HEK293 (cell line): ENCODE results near the gene KLHL20.
"Not testable (repeated sequence)": the region's sequence is repeated elsewhere in the genome, so short reads cannot be mapped to it uniquely, and the experiment has no call there.

ENCODE experiments used
- CTCF ChIA-PET: fragments of 350-600 bp; formaldehyde crosslinking; extraction: SDS; loops from one replicate; lab custom pipeline; 2021; ENCODE audit warnings: antibody characterized with exemption; lab: Yijun Ruan, JAX
- POLR2A ChIA-PET: fragments of 300-600 bp; formaldehyde crosslinking; extraction: SDS; loops from one replicate; lab custom pipeline; 2020; ENCODE audit warnings: antibody characterized with exemption, inconsistent platforms; lab: Yijun Ruan, JAX
- H3K27ac ChIP-seq: fragments of 200-500 bp; sonication (Bioruptor generic); 2 replicates; pipeline ENCODE4 v1.5.1; 2014; ENCODE audit warnings: low read depth, low read length, control low read depth, inconsistent platforms; ENCODE audit errors: extremely low read depth
- H3K36me3 ChIP-seq, 2 experiments: fragments of 200-500 bp in 1 of 2; sonication (Bioruptor generic) in 1 of 2; 1 replicate in 1 of 2; 2 replicates in 1 of 2; pipeline ENCODE4 v1.5.1; 2014 to 2017; ENCODE audit warnings: inconsistent platforms in 2 of 2, low read length in 2 of 2; ENCODE audit not compliant: control insufficient read depth in 2 of 2, insufficient read depth in 1 of 2
- H3K4me1 ChIP-seq: fragments of 200-500 bp; sonication (Bioruptor generic); 2 replicates; pipeline ENCODE4 v1.5.1; 2014; ENCODE audit warnings: mild to moderate bottlenecking, low read length, inconsistent platforms; ENCODE audit not compliant: control insufficient read depth, insufficient read depth
- H3K4me3 ChIP-seq: 2 replicates; pipeline ENCODE4 v1.5.1; 2011; ENCODE audit warnings: low read depth, mild to moderate bottlenecking, control low read depth, low read length, moderate library complexity
- H3K9me3 ChIP-seq: fragments of 200-500 bp; sonication (Bioruptor generic); 2 replicates; pipeline ENCODE4 v1.5.1; 2014; ENCODE audit warnings: low read depth, low read length, inconsistent platforms; ENCODE audit not compliant: control insufficient read depth, insufficient read depth
- AEBP2 ChIP-seq: fragments of 450-650 bp; formaldehyde crosslinking; IDR thresholded peaks from 2 replicates; pipeline ENCODE4 v1.5.1; 2016; ENCODE audit warnings: missing biosample characterization, missing genetic modification characterization, borderline replicate concordance
- HOXD13 ChIP-seq: sonication (generic); formaldehyde crosslinking; IDR thresholded peaks from 2 replicates; pipeline ENCODE4 v1.8.0; 2022; ENCODE audit warnings: missing genetic modification reagents, borderline replicate concordance
- MYNN ChIP-seq: fragments of 450-650 bp; formaldehyde crosslinking; IDR thresholded peaks from 2 replicates; pipeline ENCODE4 v1.5.1; 2016; ENCODE audit warnings: missing biosample characterization, missing genetic modification characterization, borderline replicate concordance
- PRDM10 ChIP-seq: fragments of 450-650 bp; formaldehyde crosslinking; IDR thresholded peaks from 2 replicates; pipeline ENCODE4 v1.5.1; 2016; ENCODE audit warnings: missing biosample characterization, missing genetic modification characterization
- TCF7L2 ChIP-seq: IDR thresholded peaks from 2 replicates; pipeline ENCODE4 v1.6.1; 2011; ENCODE audit warnings: low read depth, mild to moderate bottlenecking, inconsistent platforms, low read length, moderate library complexity, borderline replicate concordance
- TSHZ1 ChIP-seq: fragments of 450-650 bp; formaldehyde crosslinking; IDR thresholded peaks from 2 replicates; pipeline ENCODE4 v1.5.1; 2016; ENCODE audit warnings: missing biosample characterization, missing genetic modification characterization, borderline replicate concordance
- ZBTB8A ChIP-seq: fragments of 450-650 bp; formaldehyde crosslinking; IDR thresholded peaks from 2 replicates; pipeline ENCODE4 v1.5.1; 2016; ENCODE audit warnings: missing biosample characterization, missing genetic modification characterization
- ZFHX2 ChIP-seq: fragments of 450-650 bp; formaldehyde crosslinking; conservative IDR thresholded peaks from 2 replicates; pipeline ENCODE4 v1.5.1; 2016; ENCODE audit warnings: missing biosample characterization, missing genetic modification characterization
- ZNF121 ChIP-seq: fragments of 450-650 bp; formaldehyde crosslinking; IDR thresholded peaks from 2 replicates; pipeline ENCODE4 v1.5.1; 2016; ENCODE audit warnings: missing biosample characterization, missing genetic modification characterization
- ZNF132 ChIP-seq: fragments of 450-650 bp; formaldehyde crosslinking; IDR thresholded peaks from 2 replicates; pipeline ENCODE4 v1.5.1; 2017; ENCODE audit warnings: missing biosample characterization, missing genetic modification characterization, borderline replicate concordance
- ZNF138 ChIP-seq: fragments of 450-650 bp; formaldehyde crosslinking; IDR thresholded peaks from 2 replicates; pipeline ENCODE4 v1.5.1; 2016; ENCODE audit warnings: missing biosample characterization, missing genetic modification characterization, borderline replicate concordance
- ZNF169 ChIP-seq: fragments of 450-650 bp; formaldehyde crosslinking; IDR thresholded peaks from 2 replicates; pipeline ENCODE4 v1.5.1; 2016; ENCODE audit warnings: missing biosample characterization, missing genetic modification characterization
- ZNF274 ChIP-seq, 2 experiments: fragments of 200-500 bp in 1 of 2; fragments of 450-650 bp in 1 of 2; sonication (Bioruptor generic) in 1 of 2; formaldehyde crosslinking in 1 of 2; IDR thresholded peaks; 2 replicates each; pipeline versions ENCODE4 v1.5.1 to v1.6.1; 2014 to 2016; ENCODE audit warnings: borderline replicate concordance in 1 of 2, inconsistent platforms in 1 of 2, low read length in 1 of 2, missing biosample characterization in 1 of 2, missing genetic modification characterization in 1 of 2
- ZNF707 ChIP-seq: fragments of 450-650 bp; formaldehyde crosslinking; IDR thresholded peaks from 2 replicates; pipeline ENCODE4 v1.5.1; 2016; ENCODE audit warnings: missing biosample characterization, missing genetic modification characterization
- ZNF76 ChIP-seq: fragments of 450-650 bp; formaldehyde crosslinking; IDR thresholded peaks from 2 replicates; pipeline ENCODE4; 2016; ENCODE audit warnings: low read depth, missing biosample characterization, missing genetic modification characterization, borderline replicate concordance
- ZSCAN23 ChIP-seq: fragments of 450-650 bp; formaldehyde crosslinking; IDR thresholded peaks from 2 replicates; pipeline ENCODE4 v1.5.1; 2016; ENCODE audit warnings: missing biosample characterization, missing genetic modification characterization

KLHL20 gene

GRCh38 chr1:173669491-173669941 is 45.3 kb upstream of the KLHL20 start, which contains the start of gene ANKRD45:
ANKRD45 (minus strand) TSS chr1:173669851; CDS start chr1:173659418, 10,433 bp downstream.
- TF ChIP-seq ZBTB8A (tag by site-specific recombination) (no peak), ZNF76 (tag by site-specific recombination) (no peak), ZFHX2 (no peak), HOXD13 (CRISPR knock-in tag) (no peak), TCF7L2 (no peak), AEBP2 (tag by site-specific recombination) (no peak), PRDM10 (no peak), ZNF707 (tag by site-specific recombination) (no peak), TSHZ1 (no peak), ZSCAN23 (tag by site-specific recombination) (no peak), ZNF274 (IDR thresholded peaks at IDR 0.05; ENCODE audit: low read length) (no peak), ZNF274 (tag by site-specific recombination; IDR thresholded peaks at IDR 0.05; ENCODE audit: borderline replicate concordance) (no peak), ZNF132 (no peak), MYNN (tag by site-specific recombination) (no peak), ZNF121 (tag by site-specific recombination) (no peak), ZNF138 (tag by site-specific recombination) (no peak), ZNF169 (tag by site-specific recombination) (no peak)
- ChIA-PET CTCF (no interaction called here), POLR2A (interaction anchor here (0.6 kb wide), 1 partner anchor 167 kb away, joined by 6 read pairs; no protein-coding TSS in a partner anchor)
- Histone ChIP-seq H3K4me1 (no peaks in the 10 kb centered on the region), H3K36me3 (no peaks in the 10 kb centered on the region), H3K9me3 (no peaks in the 10 kb centered on the region), H3K4me3 (no peak within 1 kb of the TSS), H3K27ac (no peak within 1 kb of the TSS)

GRCh38 chr1:173674496-173674895 is 40.3 kb upstream of the KLHL20 start:
- H3K4me3 ChIP-seq, CTCF ChIA-PET, H3K27ac ChIP-seq, H3K9me3 ChIP-seq, POLR2A ChIA-PET, H3K4me1 ChIP-seq, H3K36me3 ChIP-seq: not testable (repeated sequence)
